Retina (tissue), 1 donor: Measurements from ENCODE around the gene FIBCD1.

ENCODE experiments used
- DNase-seq: peaks from one replicate; pipeline ENCODE4 v3.0.0-alpha.2; 2016

FIBCD1 gene

DNA sequence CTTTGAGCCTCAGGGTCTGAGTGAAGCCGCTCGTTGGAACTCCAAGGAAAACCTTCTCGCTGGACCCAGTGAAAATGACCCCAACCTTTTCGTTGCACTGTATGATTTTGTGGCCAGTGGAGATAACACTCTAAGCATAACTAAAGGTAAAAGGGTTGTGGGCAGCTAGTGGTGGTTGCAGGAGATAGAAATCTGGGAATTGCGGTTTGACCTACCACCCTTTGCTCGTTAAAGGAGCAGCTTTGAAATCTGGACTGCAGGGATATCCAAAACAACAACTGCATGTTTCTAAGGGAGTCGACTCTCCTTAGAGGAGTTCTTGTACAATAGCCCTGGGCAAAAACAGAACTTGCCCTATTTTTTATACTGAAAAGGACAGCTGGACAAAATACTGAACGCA lies 85.0 kb downstream of the FIBCD1 start:
- DNase-seq, result no peak

DNA sequence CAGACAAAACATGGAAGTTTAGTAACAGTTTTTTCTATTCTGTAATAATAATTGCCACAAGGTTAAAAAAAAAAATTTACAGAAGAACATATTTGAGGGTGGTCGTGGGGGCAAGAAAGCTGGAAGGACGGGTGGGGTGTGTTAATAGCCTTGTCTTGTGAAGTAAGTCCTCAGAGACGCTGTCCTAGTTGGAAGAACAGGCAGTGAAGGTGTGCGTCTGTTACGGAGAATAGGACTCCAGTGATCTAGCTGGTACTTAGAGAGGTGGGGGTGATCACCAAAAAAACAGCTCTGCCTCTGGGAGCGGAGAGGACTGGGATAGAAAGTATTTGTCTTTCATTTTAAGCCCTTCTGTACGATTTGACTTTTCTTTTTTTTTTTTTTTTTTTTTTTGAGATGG lies 86.2 kb downstream of the FIBCD1 start:
- no peak for DNase-seq
